Upper lobe of left lung (tissue), 6 donors: ENCODE data around the gene EYA2. TPM values are rescaled to one million over a fixed set of nuclear protein-coding genes. Genes with fewer than 3 reads are reported as not detected.

ENCODE experiments used
- ATAC-seq, 2 donors: fragments of 200-7000 bp; cut with Tn5 transposase; one replicate each; pipeline ENCODE4 v1.9.1; 2022; ENCODE audit warnings: mild to moderate bottlenecking in 2 of 2, moderate library complexity in 2 of 2; ENCODE audit not compliant: low FRiP score in 2 of 2
- DNase-seq, 2 donors: peaks; one replicate each; pipeline ENCODE4 v3.0.0-alpha.2; 2019 to 2020
- H3K27ac ChIP-seq, 4 donors: fragments of 200-600 bp; sonication (generic); one replicate each; pipeline ENCODE4 v1.5.1; 2016 to 2019
- H3K27me3 ChIP-seq, 4 donors: fragments of 200-600 bp; sonication (generic); one replicate each; pipeline ENCODE4 v1.5.1; 2017 to 2019
- H3K36me3 ChIP-seq, 4 donors: fragments of 200-600 bp; sonication (generic); one replicate each; pipeline ENCODE4 v1.5.1; 2016 to 2019
- H3K4me1 ChIP-seq, 4 donors: fragments of 200-600 bp; sonication (generic); one replicate each; pipeline ENCODE4 v1.5.1; 2018 to 2019
- H3K4me3 ChIP-seq, 4 donors: fragments of 200-600 bp; sonication (generic); one replicate each; pipeline ENCODE4 v1.5.1; 2017 to 2019; ENCODE audit warnings: mild to moderate bottlenecking in 2 of 4, moderate library complexity in 1 of 4
- H3K9me3 ChIP-seq, 4 donors: fragments of 200-600 bp; sonication (generic); one replicate each; pipeline ENCODE4 v1.5.1; 2018 to 2019
- EP300 ChIP-seq, 4 donors: sonication (generic); formaldehyde crosslinking; IDR thresholded peaks; one replicate each; pipeline ENCODE4 v1.5.1; 2017; ENCODE audit warnings: antibody characterized with exemption in 4 of 4, control low read depth in 2 of 4
- POLR2A ChIP-seq, 4 donors: fragments of 450-650 bp; IDR thresholded peaks; one replicate each; pipeline ENCODE4 v1.5.1; 2016 to 2017; ENCODE audit warnings: antibody characterized with exemption in 4 of 4, mild to moderate bottlenecking in 2 of 4
- POLR2AphosphoS5 ChIP-seq, 2 donors: sonication (generic); formaldehyde crosslinking; IDR thresholded peaks; one replicate each; pipeline ENCODE4 v1.5.1; 2017; ENCODE audit warnings: antibody characterized with exemption in 2 of 2
- WGBS, 2 donors: methylation state at CpG; one replicate each; pipeline ENCODE4 v1.1.5; 2017 to 2018; 5-methylcytosine and 5-hydroxymethylcytosine counted together
- total RNA-seq, 6 donors: library from RNA; depleted of rRNA in 4 of 6; stranded (reverse); fragments of >200 nt in 4 of 6; gene quantifications; one replicate each; pipeline versions ENCODE4 v1.1.0 to v1.2.1, GENCODE V29; 2016 to 2021
- TF ChIP-seq, protein P1 (sequence below), 6 experiments: fragments of 450-650 bp in 4 of 6; fragments of 200-600 bp in 2 of 6; sonication (generic) in 2 of 6; IDR thresholded peaks; one replicate each; pipeline ENCODE4 v1.5.1; 2016 to 2019; ENCODE audit warnings: antibody characterized with exemption in 6 of 6
- donor health status: DM: no; HTN: no; CAD: no; lungs with moderate emphysema.
- donor health status: DM: no; HTN: yes; CAD: no; lungs with severe emphysema.

Gene EYA2
- total RNA-seq, 6 donors from 2014 or later, result 0.66 to 9.4 (median 3.0) TPM

DNA sequence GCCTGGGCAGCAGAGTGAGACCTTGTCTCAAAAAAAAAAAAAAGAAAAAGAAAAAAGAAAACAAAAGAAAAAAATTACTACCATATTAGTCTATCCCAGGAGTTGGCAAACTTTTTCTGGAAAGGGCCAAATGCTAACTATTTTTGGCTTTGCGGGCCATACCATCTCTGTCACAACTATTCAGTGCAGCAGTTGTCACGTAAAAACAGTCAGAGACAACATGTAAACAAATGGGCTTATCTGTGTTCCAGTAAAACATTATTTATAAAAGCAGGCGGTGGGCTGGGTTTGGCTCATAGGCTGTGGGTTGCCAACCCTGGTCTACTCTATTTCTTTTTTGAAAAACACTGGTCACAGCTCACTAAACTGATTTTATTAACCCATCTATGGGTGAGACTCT, 53.4 kb downstream of the EYA2 start:
- Histone ChIP-seq H3K4me3 (no peak overlapping the region), H3K27me3 (no peaks in the 10 kb centered on the region), H3K4me1 (no peaks in the 10 kb centered on the region), H3K9me3 (no peaks in the 10 kb centered on the region), H3K27ac (no peak overlapping the region), H3K36me3 (no peaks in the 10 kb centered on the region)
- ATAC-seq (no peak), DNase-seq (no peak)
- WGBS, 2 donors, result 49 to 74% methylated on average over 3 of the region's 3 CpGs
- TF ChIP-seq POLR2A (IDR thresholded peaks at IDR 0.05) (no peak), EP300 (IDR thresholded peaks at IDR 0.05) (no peak), POLR2AphosphoS5 (IDR thresholded peaks at IDR 0.05) (no peak)
- TF ChIP-seq, protein P1, sequence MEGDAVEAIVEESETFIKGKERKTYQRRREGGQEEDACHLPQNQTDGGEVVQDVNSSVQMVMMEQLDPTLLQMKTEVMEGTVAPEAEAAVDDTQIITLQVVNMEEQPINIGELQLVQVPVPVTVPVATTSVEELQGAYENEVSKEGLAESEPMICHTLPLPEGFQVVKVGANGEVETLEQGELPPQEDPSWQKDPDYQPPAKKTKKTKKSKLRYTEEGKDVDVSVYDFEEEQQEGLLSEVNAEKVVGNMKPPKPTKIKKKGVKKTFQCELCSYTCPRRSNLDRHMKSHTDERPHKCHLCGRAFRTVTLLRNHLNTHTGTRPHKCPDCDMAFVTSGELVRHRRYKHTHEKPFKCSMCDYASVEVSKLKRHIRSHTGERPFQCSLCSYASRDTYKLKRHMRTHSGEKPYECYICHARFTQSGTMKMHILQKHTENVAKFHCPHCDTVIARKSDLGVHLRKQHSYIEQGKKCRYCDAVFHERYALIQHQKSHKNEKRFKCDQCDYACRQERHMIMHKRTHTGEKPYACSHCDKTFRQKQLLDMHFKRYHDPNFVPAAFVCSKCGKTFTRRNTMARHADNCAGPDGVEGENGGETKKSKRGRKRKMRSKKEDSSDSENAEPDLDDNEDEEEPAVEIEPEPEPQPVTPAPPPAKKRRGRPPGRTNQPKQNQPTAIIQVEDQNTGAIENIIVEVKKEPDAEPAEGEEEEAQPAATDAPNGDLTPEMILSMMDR (IDR thresholded peaks at IDR 0.05), result no peak

GRCh38 chr20:46951405-46951804, 56.8 kb downstream of the EYA2 start:
- no peak for DNase-seq
- H3K4me1 ChIP-seq, result no peaks in the 10 kb centered on the region
- H3K4me3 ChIP-seq, result no peak overlapping the region
- 37 to 54% methylated on average over 4 of the region's 4 CpGs for WGBS, 2 donors
- H3K27me3 ChIP-seq, result no peaks in the 10 kb centered on the region
- peaks cover 0 to 2% (median 0%) of the 10 kb centered on the region in 4 donors for H3K9me3 ChIP-seq
- no peak for TF ChIP-seq POLR2AphosphoS5 (IDR thresholded peaks at IDR 0.05)
- no peak for ATAC-seq
- H3K36me3 ChIP-seq, result no peaks in the 10 kb centered on the region
- no peak overlapping the region for H3K27ac ChIP-seq

- Histone ChIP-seq H3K27ac (no peak overlapping the region), H3K4me3 (no peak overlapping the region), H3K27me3 (no peaks in the 10 kb centered on the region), H3K36me3 (no peaks in the 10 kb centered on the region), H3K9me3 (peaks cover 0 to 3% (median 0%) of the 10 kb centered on the region in 4 donors), H3K4me1 (no peaks in the 10 kb centered on the region)
- TF ChIP-seq POLR2AphosphoS5 (IDR thresholded peaks at IDR 0.05), result no peak
- DNase-seq, result no peak
- no peak for ATAC-seq
- WGBS, 2 donors, result 72 to 74% methylated on average over 10 of the region's 10 CpGs
Observed at GRCh38 chr20:46951840-46952497, 57.3 kb downstream of the EYA2 start.

GRCh38 chr20:46953596-46953995, 59.0 kb downstream of the EYA2 start:
- H3K27ac ChIP-seq, result no peak overlapping the region
- H3K36me3 ChIP-seq, result no peaks in the 10 kb centered on the region
- H3K4me1 ChIP-seq, result no peaks in the 10 kb centered on the region
- H3K27me3 ChIP-seq, result no peaks in the 10 kb centered on the region
- no peak overlapping the region for H3K4me3 ChIP-seq
- no peak for TF ChIP-seq EP300 (IDR thresholded peaks at IDR 0.05)
- TF ChIP-seq POLR2A (IDR thresholded peaks at IDR 0.05), result no peak
- TF ChIP-seq, protein P1 (IDR thresholded peaks at IDR 0.05), result no peak
- TF ChIP-seq POLR2AphosphoS5 (IDR thresholded peaks at IDR 0.05), result no peak
- DNase-seq (no peak), ATAC-seq (no peak)
- WGBS, 2 donors, result 81 to 84% methylated on average over 4 of the region's 4 CpGs
- peaks cover 0 to 3% (median 0%) of the 10 kb centered on the region in 4 donors for H3K9me3 ChIP-seq

GRCh38 chr20:46954490-46955038, 59.9 kb downstream of the EYA2 start:
- no peak for DNase-seq

More at GRCh38 chr20:46954490-46955038, 59.9 kb downstream of the EYA2 start:
- no peaks in the 10 kb centered on the region for H3K36me3 ChIP-seq
- H3K4me1 ChIP-seq, result no peaks in the 10 kb centered on the region
- no peaks in the 10 kb centered on the region for H3K27me3 ChIP-seq
- no peak for ATAC-seq
- H3K9me3 ChIP-seq, result peaks cover 0 to 3% (median 0%) of the 10 kb centered on the region in 4 donors
- H3K27ac ChIP-seq, result no peak overlapping the region
- 56 to 73% methylated on average over 15 of the region's 15 CpGs for WGBS, 2 donors
- TF ChIP-seq POLR2AphosphoS5 (IDR thresholded peaks at IDR 0.05), result no peak
- TF ChIP-seq, protein P1 (IDR thresholded peaks at IDR 0.05), result no peak
- no peak overlapping the region for H3K4me3 ChIP-seq
